HG02973 (cell line): ENCODE results near the gene TMEM9.

Experiments used
- ATAC-seq: cut with Tn5 transposase; IDR thresholded peaks from one replicate; pipeline ENCODE4 v1.9.1; 2021; ENCODE audit warnings: moderate library complexity; ENCODE audit not compliant: unreplicated experiment

TMEM9 gene

DNA sequence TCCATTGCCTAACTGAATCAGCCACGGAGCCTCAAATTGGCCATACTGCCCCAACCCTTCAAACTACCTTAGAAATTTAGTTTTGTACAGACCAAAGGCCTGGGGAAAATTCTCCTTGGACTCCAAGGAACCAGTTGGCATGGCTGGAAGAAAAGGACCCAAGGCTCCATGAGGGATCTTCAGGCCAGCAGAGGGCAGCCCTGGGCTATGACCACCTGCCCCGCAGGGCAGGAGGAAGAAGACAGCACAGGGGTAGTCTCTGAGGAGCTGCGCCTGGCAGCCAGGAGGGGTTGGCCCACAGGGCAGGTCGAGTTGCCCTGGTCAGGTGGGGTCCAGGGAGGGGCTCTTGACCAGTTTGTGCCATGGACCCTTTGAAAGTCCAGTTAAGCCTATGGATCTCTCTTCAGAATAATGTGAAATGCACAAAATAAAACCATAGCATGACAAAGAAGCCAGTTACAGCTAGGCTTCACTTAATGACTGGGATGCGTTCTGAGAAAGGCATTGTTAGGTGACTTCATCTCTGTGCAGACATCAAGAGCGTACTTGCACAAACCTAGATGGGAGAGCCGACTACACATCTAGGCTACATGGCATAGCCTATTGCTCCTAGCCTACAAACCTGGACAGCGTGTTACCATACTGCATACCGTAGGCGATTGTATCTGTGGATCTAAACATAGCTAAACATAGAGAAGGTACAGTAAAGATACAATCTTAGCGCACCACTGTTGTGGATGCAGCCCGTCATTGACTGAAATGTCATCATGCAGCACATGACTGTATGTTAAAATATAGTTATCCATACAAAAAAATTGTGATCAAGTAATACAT is 68.2 kb downstream of the TMEM9 start:
- no peak for ATAC-seq
